Coronary artery (tissue), 2 donors: ENCODE measurements around the gene ISLR.

Source experiments
- DNase-seq: peaks from one replicate; pipeline ENCODE4 v3.0.0-alpha.2; 2017; ENCODE audit warnings: low spot score
- H3K27ac ChIP-seq, 2 donors: fragments of 200-600 bp; sonication (generic); one replicate each; pipeline ENCODE4 v1.5.1; 2016 to 2019
- H3K4me3 ChIP-seq: fragments of 200-600 bp; sonication (generic); 2 replicates; pipeline ENCODE4 v1.5.1; 2016; ENCODE audit warnings: mild to moderate bottlenecking, moderate library complexity
- CTCF ChIP-seq: fragments of 200-600 bp; sonication (generic); IDR thresholded peaks from one replicate; pipeline ENCODE4 v1.5.1; 2019; ENCODE audit warnings: antibody characterized with exemption

Gene ISLR

DNA sequence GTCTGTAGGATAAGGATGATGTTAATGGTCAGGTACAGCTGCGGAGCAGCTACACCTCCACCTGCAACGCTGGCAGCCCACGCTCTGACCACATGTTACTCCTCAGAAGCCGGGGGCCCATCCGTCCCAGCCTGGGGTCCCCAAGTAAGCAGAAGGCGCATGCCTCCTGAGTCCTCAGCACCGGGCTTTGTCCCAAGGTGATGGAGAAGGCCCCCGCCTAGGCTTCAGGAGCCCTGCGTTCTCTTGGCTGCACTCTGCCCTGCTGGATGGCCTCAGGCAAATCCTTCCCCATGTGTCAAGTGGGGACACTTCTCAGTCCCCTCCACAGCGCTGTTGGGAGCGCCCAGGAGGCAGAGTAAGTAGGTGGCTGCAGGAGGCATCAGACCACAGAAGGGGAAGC is 14.7 kb downstream of the ISLR start:
- Histone ChIP-seq H3K4me3 (no peak overlapping the region), H3K27ac (no peak overlapping the region)
- no peak for DNase-seq
- no peak for TF ChIP-seq CTCF

GRCh38 chr15:74191798-74192197 is 18.3 kb downstream of the ISLR start:
- Histone ChIP-seq H3K4me3 (no peak overlapping the region), H3K27ac (no peak overlapping the region)
- no peak for DNase-seq
- TF ChIP-seq CTCF: no peak

DNA sequence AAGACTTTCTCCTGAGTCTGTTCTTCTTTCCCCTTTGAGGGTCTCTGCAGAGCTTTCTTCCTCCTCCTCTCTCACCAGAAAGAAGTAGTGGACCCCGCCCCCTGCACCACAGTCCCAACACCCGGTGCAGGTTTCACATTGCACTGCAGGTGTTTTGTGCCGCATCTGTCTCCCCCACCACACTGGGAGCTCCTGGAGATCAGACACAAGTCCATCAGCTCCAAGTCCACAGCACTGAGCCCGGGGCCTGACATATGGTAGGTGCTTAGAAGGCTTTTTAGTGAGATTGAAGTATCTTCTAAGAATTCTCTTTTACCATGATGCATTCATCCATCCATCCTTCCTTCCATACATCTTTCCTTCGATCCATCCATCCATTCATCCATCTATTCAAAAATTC is 19.2 kb downstream of the ISLR start:
- H3K27ac ChIP-seq: no peak overlapping the region
- no peak for TF ChIP-seq CTCF
- H3K4me3 ChIP-seq: no peak overlapping the region
- no peak for DNase-seq

- no peak for DNase-seq
- no peak for TF ChIP-seq CTCF
Observed at GRCh38 chr15:74193299-74193718, 19.8 kb downstream of the ISLR start.

GRCh38 chr15:74193905-74194304 is 20.4 kb downstream of the ISLR start:
- no peak for DNase-seq
- Histone ChIP-seq H3K4me3 (no peak overlapping the region), H3K27ac (no peak overlapping the region)
- TF ChIP-seq CTCF: no peak

More at GRCh38 chr15:74193299-74193718, 19.8 kb downstream of the ISLR start:
- H3K4me3 ChIP-seq: no peak overlapping the region
- peak overlapping the region in 1 of 2 donors; percentile 30 for H3K27ac ChIP-seq

GRCh38 chr15:74194572-74195559 is 21.4 kb downstream of the ISLR start:
- Histone ChIP-seq H3K4me3 (no peak overlapping the region), H3K27ac (no peak overlapping the region)
- TF ChIP-seq CTCF: no peak
- no peak for DNase-seq

- TF ChIP-seq CTCF: no peak
- DNase-seq: no peak
- no peak overlapping the region for H3K4me3 ChIP-seq
- no peak overlapping the region for H3K27ac ChIP-seq
Observed at GRCh38 chr15:74196175-74196574, 22.7 kb downstream of the ISLR start.
